Prostate gland (tissue), 2 donors: Measurements from ENCODE around the gene DYSF.

Source experiments
- POLR2A ChIP-seq: fragments of 450-650 bp; IDR thresholded peaks from one replicate; pipeline ENCODE4 v1.6.1; 2016; ENCODE audit warnings: antibody characterized with exemption, mild to moderate bottlenecking
- TF ChIP-seq, protein P1 (sequence below), 4 experiments: fragments of 200-600 bp in 2 of 4; fragments of 450-650 bp in 2 of 4; sonication (generic) in 2 of 4; IDR thresholded peaks; 1 replicate in 3 of 4; 2 replicates in 1 of 4; pipeline ENCODE4 v1.5.1; 2016 to 2019; ENCODE audit warnings: antibody characterized with exemption in 4 of 4, mild to moderate bottlenecking in 2 of 4, moderate library complexity in 2 of 4

DNA sequence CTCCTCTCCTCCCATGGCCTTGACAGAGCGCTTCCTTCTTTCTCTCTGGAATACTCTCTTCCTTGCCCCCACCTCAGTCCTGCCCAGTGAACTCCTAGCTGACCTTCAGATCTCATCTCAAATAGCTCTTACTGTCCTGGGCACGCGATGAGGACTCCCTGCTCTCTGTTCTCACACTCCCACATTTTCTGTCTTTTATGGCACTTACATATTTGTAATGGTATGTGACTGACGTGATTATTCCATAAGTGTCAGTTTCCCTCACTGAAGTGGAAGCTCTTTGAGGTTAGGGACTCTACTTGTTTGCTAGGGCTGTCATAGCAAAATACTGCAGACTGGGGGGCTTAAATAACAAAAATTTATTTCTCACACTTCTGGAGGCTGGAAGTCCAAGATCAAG, 1.7 kb upstream of the DYSF start:
- TF ChIP-seq, protein P1, sequence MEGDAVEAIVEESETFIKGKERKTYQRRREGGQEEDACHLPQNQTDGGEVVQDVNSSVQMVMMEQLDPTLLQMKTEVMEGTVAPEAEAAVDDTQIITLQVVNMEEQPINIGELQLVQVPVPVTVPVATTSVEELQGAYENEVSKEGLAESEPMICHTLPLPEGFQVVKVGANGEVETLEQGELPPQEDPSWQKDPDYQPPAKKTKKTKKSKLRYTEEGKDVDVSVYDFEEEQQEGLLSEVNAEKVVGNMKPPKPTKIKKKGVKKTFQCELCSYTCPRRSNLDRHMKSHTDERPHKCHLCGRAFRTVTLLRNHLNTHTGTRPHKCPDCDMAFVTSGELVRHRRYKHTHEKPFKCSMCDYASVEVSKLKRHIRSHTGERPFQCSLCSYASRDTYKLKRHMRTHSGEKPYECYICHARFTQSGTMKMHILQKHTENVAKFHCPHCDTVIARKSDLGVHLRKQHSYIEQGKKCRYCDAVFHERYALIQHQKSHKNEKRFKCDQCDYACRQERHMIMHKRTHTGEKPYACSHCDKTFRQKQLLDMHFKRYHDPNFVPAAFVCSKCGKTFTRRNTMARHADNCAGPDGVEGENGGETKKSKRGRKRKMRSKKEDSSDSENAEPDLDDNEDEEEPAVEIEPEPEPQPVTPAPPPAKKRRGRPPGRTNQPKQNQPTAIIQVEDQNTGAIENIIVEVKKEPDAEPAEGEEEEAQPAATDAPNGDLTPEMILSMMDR (IDR thresholded peaks at IDR 0.05) = no peak
- no peak for TF ChIP-seq POLR2A
